Keratinocyte (primary cell): ENCODE measurements around the gene ABLIM1. TPM values are rescaled to one million over a fixed set of nuclear protein-coding genes. Genes with fewer than 3 reads are reported as not detected.

ENCODE experiments used
- DNase-seq: peaks from one replicate; pipeline ENCODE4 v3.0.0-alpha.2; 2011; ENCODE audit warnings: low read depth, missing footprints, low spot score
- FAIRE-seq: peaks from 2 replicates; lab custom pipeline; 2011; peaks lifted over from hg19 to GRCh38; lab: Jason Lieb, UNC
- H2AFZ ChIP-seq: 2 replicates; pipeline ENCODE4 v1.6.0; 2012; ENCODE audit warnings: low read length, control low read depth, inconsistent platforms; ENCODE audit not compliant: control insufficient read depth
- H3K27ac ChIP-seq: 2 replicates; pipeline ENCODE4 v1.5.1; 2011; ENCODE audit warnings: low read length; ENCODE audit not compliant: control insufficient read depth, insufficient read depth
- H3K27me3 ChIP-seq: 3 replicates; pipeline ENCODE4 v1.6.0; 2011; ENCODE audit warnings: low read length; ENCODE audit not compliant: control insufficient read depth, insufficient read depth; ENCODE audit errors: extremely low read depth
- H3K36me3 ChIP-seq, 2 experiments: 2 replicates in 1 of 2; 3 replicates in 1 of 2; pipeline ENCODE4 v1.5.1; 2011; ENCODE audit warnings: low read length in 2 of 2, mild to moderate bottlenecking in 1 of 2; ENCODE audit not compliant: control insufficient read depth in 2 of 2, insufficient read depth in 2 of 2; ENCODE audit errors: extremely low read depth in 1 of 2
- H3K4me1 ChIP-seq: 3 replicates; pipeline ENCODE4 v1.5.1; 2011; ENCODE audit warnings: low read length; ENCODE audit not compliant: control insufficient read depth, insufficient read depth; ENCODE audit errors: extremely low read depth
- H3K4me2 ChIP-seq: 3 replicates; pipeline ENCODE4 v1.6.0; 2011; ENCODE audit warnings: low read depth, low read length; ENCODE audit not compliant: control insufficient read depth, insufficient read depth; ENCODE audit errors: extremely low read depth
- H3K4me3 ChIP-seq, 3 experiments: fragments of 200-600 bp in 1 of 3; sonication (generic) in 1 of 3; 2 replicates in 2 of 3; 3 replicates in 1 of 3; pipeline ENCODE4 v1.5.1; 2011 to 2016; ENCODE audit warnings: low read length in 3 of 3, mild to moderate bottlenecking in 3 of 3, control low read depth in 2 of 3, inconsistent platforms in 1 of 3, low read depth in 1 of 3, mixed read lengths in 1 of 3, mixed run types in 1 of 3, moderate library complexity in 1 of 3; ENCODE audit not compliant: control insufficient read depth in 2 of 3, insufficient read depth in 2 of 3; ENCODE audit errors: extremely low read depth in 1 of 3
- H3K79me2 ChIP-seq: 2 replicates; pipeline ENCODE4 v1.6.0; 2012; ENCODE audit warnings: low read length; ENCODE audit not compliant: control insufficient read depth, insufficient read depth
- H3K9ac ChIP-seq: 3 replicates; pipeline ENCODE4 v1.6.0; 2011; ENCODE audit warnings: low read length; ENCODE audit not compliant: control insufficient read depth, insufficient read depth; ENCODE audit errors: extremely low read depth
- H3K9me1 ChIP-seq: 3 replicates; pipeline ENCODE4 v1.6.0; 2011; ENCODE audit warnings: low read length; ENCODE audit not compliant: control insufficient read depth, insufficient read depth; ENCODE audit errors: extremely low read depth
- H3K9me3 ChIP-seq: 2 replicates; pipeline ENCODE4 v1.5.1; 2012; ENCODE audit warnings: low read depth, low read length; ENCODE audit not compliant: control insufficient read depth
- H4K20me1 ChIP-seq: 3 replicates; pipeline ENCODE4 v1.6.0; 2011; ENCODE audit warnings: low read length; ENCODE audit not compliant: control insufficient read depth, insufficient read depth; ENCODE audit errors: extremely low read depth
- EZH2 ChIP-seq: IDR thresholded peaks from one replicate; pipeline ENCODE4 v1.6.1; 2012; ENCODE audit warnings: inconsistent platforms, mild to moderate bottlenecking, low read length, moderate library complexity
- dilution Hi-C: fragments of 300-500 bp; cut with MboI; formaldehyde crosslinking; loops from one replicate; pipeline ENCODE4 v1.7.0; 2020; ENCODE audit warnings: low sequenced_read_pairs; ENCODE audit not compliant: extremely low pct_ligation_motif_present
- polyA plus RNA-seq, 5 experiments: library from polyadenylated mRNA; depleted of rRNA in 3 of 5; stranded (reverse) in 3 of 5; stranded (forward) in 1 of 5; unstranded in 1 of 5; fragments of >200 nt; gene quantifications; 1 replicate in 1 of 5; 2 replicates in 3 of 5; 3 replicates in 1 of 5; pipeline versions ENCODE4 v1.2.1 to v1.2.3, GENCODE V29; 2011 to 2012; ENCODE audit warnings: missing spikeins in 2 of 5, low read depth in 1 of 5, low replicate concordance in 1 of 5
- TF ChIP-seq, protein P1 (sequence below), 3 experiments: IDR thresholded peaks in 1 of 3; conservative IDR thresholded peaks in 1 of 3; optimal IDR thresholded peaks in 1 of 3; 2 replicates in 2 of 3; 3 replicates in 1 of 3; pipeline versions ENCODE3 to v1.5.1; 2011; ENCODE audit warnings: low read length in 3 of 3, mild to moderate bottlenecking in 3 of 3, moderate library complexity in 2 of 3, control low read depth in 1 of 3, inconsistent platforms in 1 of 3; ENCODE audit not compliant: insufficient read depth in 2 of 3; ENCODE audit errors: extremely low read depth in 1 of 3

ABLIM1 gene
- polyA plus RNA-seq, 1 donor (not counting 4 experiments of a cell fraction or from before 2014, with no cell fraction given): 55.2 TPM

DNA sequence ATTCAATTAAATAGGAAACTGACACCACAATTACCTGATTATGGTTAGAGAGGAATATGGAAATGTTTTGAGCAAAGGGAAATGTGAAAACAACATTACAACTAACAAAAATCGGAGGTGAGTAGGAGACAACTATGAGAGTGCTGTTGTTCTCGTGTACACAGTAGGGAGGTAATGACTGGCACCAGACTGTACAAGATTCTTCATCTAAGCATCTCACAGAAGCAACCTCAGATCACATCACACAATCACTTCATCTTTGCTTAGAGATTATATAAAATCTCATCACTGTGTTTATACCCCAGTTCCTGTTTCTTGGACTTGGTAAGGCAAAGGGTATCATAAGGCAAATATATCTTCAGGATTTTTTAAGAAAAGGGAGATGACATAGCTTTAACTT lies 14.9 kb downstream of the ABLIM1 start:
- H3K9ac ChIP-seq: no peak overlapping the region
- H3K36me3 ChIP-seq: no peaks in the 10 kb centered on the region
- no peaks in the 10 kb centered on the region for H4K20me1 ChIP-seq
- no peak for FAIRE-seq
- no peaks in the 10 kb centered on the region for H3K9me3 ChIP-seq
- H2AFZ ChIP-seq: no peak overlapping the region
- no peaks in the 10 kb centered on the region for H3K79me2 ChIP-seq
- no peak for TF ChIP-seq EZH2
- TF ChIP-seq, protein P1, sequence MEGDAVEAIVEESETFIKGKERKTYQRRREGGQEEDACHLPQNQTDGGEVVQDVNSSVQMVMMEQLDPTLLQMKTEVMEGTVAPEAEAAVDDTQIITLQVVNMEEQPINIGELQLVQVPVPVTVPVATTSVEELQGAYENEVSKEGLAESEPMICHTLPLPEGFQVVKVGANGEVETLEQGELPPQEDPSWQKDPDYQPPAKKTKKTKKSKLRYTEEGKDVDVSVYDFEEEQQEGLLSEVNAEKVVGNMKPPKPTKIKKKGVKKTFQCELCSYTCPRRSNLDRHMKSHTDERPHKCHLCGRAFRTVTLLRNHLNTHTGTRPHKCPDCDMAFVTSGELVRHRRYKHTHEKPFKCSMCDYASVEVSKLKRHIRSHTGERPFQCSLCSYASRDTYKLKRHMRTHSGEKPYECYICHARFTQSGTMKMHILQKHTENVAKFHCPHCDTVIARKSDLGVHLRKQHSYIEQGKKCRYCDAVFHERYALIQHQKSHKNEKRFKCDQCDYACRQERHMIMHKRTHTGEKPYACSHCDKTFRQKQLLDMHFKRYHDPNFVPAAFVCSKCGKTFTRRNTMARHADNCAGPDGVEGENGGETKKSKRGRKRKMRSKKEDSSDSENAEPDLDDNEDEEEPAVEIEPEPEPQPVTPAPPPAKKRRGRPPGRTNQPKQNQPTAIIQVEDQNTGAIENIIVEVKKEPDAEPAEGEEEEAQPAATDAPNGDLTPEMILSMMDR (optimal IDR thresholded peaks at IDR 0.05 in 1 of 3, IDR thresholded peaks at IDR 0.05 in 1 of 3, conservative IDR thresholded peaks at IDR 0.05 in 1 of 3; ENCODE audit: extremely low read depth in 1 of 3, insufficient read depth in 2 of 3, low read length in 3 of 3): no peak
- dilution Hi-C loops: no loop called here
- no peaks in the 10 kb centered on the region for H3K27me3 ChIP-seq
- H3K4me3 ChIP-seq: no peak overlapping the region
- H3K4me1 ChIP-seq: peaks cover 24% of the 10 kb centered on the region
- no peak overlapping the region for H3K27ac ChIP-seq
- DNase-seq: no peak
- no peaks in the 10 kb centered on the region for H3K9me1 ChIP-seq
- peak overlapping the region; percentile 18 for H3K4me2 ChIP-seq

DNA sequence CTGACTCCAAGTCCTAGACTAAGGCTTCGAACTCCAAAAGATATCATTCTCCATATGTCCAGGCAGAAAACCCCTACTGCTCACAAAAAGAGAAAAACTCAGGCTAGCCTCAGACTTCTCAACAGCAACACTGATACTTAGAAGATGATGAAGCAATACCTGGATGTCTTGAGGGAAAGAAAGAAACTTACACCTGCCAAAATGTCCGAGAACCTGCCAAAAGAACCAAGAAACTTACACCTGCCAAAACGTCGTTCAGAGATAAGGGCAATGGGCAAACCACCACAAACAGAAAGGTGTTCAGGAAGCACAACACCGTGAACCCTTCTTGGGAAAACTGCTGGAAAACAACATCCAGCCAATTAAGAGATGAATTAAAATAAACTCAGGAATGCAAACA lies 15.3 kb downstream of the ABLIM1 start:
- H4K20me1 ChIP-seq: no peaks in the 10 kb centered on the region
- H3K36me3 ChIP-seq: no peaks in the 10 kb centered on the region
- H3K9ac ChIP-seq: no peak overlapping the region
- H3K4me2 ChIP-seq: peak overlapping the region; percentile 18
- DNase-seq: no peak
- H3K9me3 ChIP-seq: no peaks in the 10 kb centered on the region
- H3K4me1 ChIP-seq: peaks cover 19% of the 10 kb centered on the region
- TF ChIP-seq, protein P1 (optimal IDR thresholded peaks at IDR 0.05 in 1 of 3, IDR thresholded peaks at IDR 0.05 in 1 of 3, conservative IDR thresholded peaks at IDR 0.05 in 1 of 3; ENCODE audit: extremely low read depth in 1 of 3, insufficient read depth in 2 of 3, low read length in 3 of 3): no peak
- TF ChIP-seq EZH2: no peak
- H3K9me1 ChIP-seq: no peaks in the 10 kb centered on the region
- H3K79me2 ChIP-seq: no peaks in the 10 kb centered on the region
- dilution Hi-C loops: no loop called here
- FAIRE-seq: peak; percentile 53
- H3K4me3 ChIP-seq: no peak overlapping the region
- H3K27me3 ChIP-seq: no peaks in the 10 kb centered on the region
- H3K27ac ChIP-seq: no peak overlapping the region
- peak overlapping the region; percentile 25 for H2AFZ ChIP-seq
